Esophagus muscularis mucosa (tissue), 4 donors: ENCODE data around the gene PKDCC. TPM values are rescaled to one million over a fixed set of nuclear protein-coding genes. Genes with fewer than 3 reads are reported as not detected.
A peak's percentile ranks its signal among the peaks of the same experiment; 100 is the strongest.

ENCODE experiments used
- DNase-seq: peaks from one replicate; pipeline ENCODE4 v3.0.0-alpha.2; 2017; ENCODE audit errors: extremely low spot score
- H3K27ac ChIP-seq, 4 donors: fragments of 200-600 bp; sonication (generic); replicated peaks in 1 of 4; 1 replicate in 3 of 4; 2 replicates in 1 of 4; pipeline ENCODE4 v1.5.1; 2016 to 2019; ENCODE audit warnings: mild to moderate bottlenecking in 1 of 4
- H3K27me3 ChIP-seq, 4 donors: fragments of 200-600 bp; sonication (generic); one replicate each; pipeline versions ENCODE4 v1.5.1 to v1.6.0; 2016 to 2019
- H3K36me3 ChIP-seq, 4 donors: fragments of 200-600 bp; sonication (generic); one replicate each; pipeline ENCODE4 v1.5.1; 2016 to 2019
- H3K4me1 ChIP-seq, 4 donors: fragments of 200-600 bp; sonication (generic); one replicate each; pipeline ENCODE4 v1.5.1; 2016 to 2019
- H3K4me3 ChIP-seq, 4 donors: fragments of 200-600 bp; sonication (generic); 1 replicate in 2 of 4; 2 replicates in 2 of 4; pipeline ENCODE4 v1.5.1; 2016 to 2019; ENCODE audit warnings: mild to moderate bottlenecking in 4 of 4, moderate library complexity in 1 of 4
- H3K9me3 ChIP-seq, 4 donors: fragments of 200-600 bp; sonication (generic); 1 replicate in 3 of 4; 2 replicates in 1 of 4; pipeline ENCODE4 v1.5.1; 2016 to 2019
- EP300 ChIP-seq: sonication (generic); formaldehyde crosslinking; IDR thresholded peaks from one replicate; pipeline ENCODE4 v1.6.1; 2017; ENCODE audit warnings: antibody characterized with exemption
- POLR2A ChIP-seq: fragments of 450-650 bp; IDR thresholded peaks from one replicate; pipeline ENCODE4 v1.6.1; 2017; ENCODE audit warnings: antibody characterized with exemption, moderate library complexity, mild to moderate bottlenecking, low read depth
- POLR2AphosphoS5 ChIP-seq, 2 donors: sonication (generic); formaldehyde crosslinking; IDR thresholded peaks; one replicate each; pipeline ENCODE4 v1.6.1; 2017; ENCODE audit warnings: antibody characterized with exemption in 2 of 2
- WGBS: methylation state at CpG from one replicate; pipeline ENCODE4 v1.1.5; 2018; 5-methylcytosine and 5-hydroxymethylcytosine counted together
- intact Hi-C: fragments of 100-400 bp; cut with DNase I; formaldehyde crosslinking; loops from one replicate; pipeline ENCODE4 v1.15.1; 2023
- total RNA-seq, 4 donors: library from RNA; depleted of rRNA; stranded (reverse); fragments of >200 nt; gene quantifications; one replicate each; pipeline versions ENCODE4 v1.1.0 to v1.2.1, GENCODE V29; 2016
- TF ChIP-seq, protein P1 (sequence below), 3 experiments: fragments of 200-600 bp in 2 of 3; fragments of 450-650 bp in 1 of 3; sonication (generic) in 2 of 3; IDR thresholded peaks; one replicate each; pipeline ENCODE4 v1.5.1; 2017 to 2019; ENCODE audit warnings: antibody characterized with exemption in 3 of 3, mild to moderate bottlenecking in 2 of 3, moderate library complexity in 1 of 3

Gene PKDCC
- total RNA-seq, 4 donors from 2014 or later, result 102 to 290 (median 208) TPM

DNA sequence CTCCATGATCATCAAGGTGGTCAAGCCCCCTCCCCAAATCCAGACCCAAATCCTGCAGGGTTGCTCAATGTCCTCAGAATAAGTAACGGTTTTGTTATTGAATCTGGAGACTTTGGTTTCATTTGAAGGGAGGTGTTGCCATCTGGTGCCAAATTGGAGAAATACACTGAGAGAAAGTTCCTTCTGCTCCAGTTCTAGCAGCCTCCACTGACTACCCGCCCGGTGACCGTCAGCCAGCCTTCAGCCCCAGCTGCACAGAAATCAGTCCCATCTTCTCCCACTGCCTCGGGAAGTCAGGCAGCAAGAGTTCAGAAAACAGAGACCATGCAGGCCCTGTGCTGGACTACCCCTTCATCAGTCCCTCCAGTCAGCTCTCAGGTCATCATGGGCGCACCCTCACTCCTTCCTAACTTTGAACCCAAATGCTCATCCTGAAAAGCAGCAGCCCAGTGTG is 38.7 kb downstream of the PKDCC start:
- 15% methylated on average over 6 of the region's 6 CpGs for WGBS
- DNase-seq, result no peak
- no peak for TF ChIP-seq POLR2AphosphoS5 (IDR thresholded peaks at IDR 0.05)
- no peak for TF ChIP-seq EP300
- TF ChIP-seq POLR2A, result no peak
- TF ChIP-seq, protein P1, sequence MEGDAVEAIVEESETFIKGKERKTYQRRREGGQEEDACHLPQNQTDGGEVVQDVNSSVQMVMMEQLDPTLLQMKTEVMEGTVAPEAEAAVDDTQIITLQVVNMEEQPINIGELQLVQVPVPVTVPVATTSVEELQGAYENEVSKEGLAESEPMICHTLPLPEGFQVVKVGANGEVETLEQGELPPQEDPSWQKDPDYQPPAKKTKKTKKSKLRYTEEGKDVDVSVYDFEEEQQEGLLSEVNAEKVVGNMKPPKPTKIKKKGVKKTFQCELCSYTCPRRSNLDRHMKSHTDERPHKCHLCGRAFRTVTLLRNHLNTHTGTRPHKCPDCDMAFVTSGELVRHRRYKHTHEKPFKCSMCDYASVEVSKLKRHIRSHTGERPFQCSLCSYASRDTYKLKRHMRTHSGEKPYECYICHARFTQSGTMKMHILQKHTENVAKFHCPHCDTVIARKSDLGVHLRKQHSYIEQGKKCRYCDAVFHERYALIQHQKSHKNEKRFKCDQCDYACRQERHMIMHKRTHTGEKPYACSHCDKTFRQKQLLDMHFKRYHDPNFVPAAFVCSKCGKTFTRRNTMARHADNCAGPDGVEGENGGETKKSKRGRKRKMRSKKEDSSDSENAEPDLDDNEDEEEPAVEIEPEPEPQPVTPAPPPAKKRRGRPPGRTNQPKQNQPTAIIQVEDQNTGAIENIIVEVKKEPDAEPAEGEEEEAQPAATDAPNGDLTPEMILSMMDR (IDR thresholded peaks at IDR 0.05), result peak; percentile 72 to 87 (median 79)
- no peaks in the 10 kb centered on the region for H3K27me3 ChIP-seq
- H3K4me3 ChIP-seq, result no peak overlapping the region
- no peaks in the 10 kb centered on the region for H3K9me3 ChIP-seq
- H3K27ac ChIP-seq, result no peak overlapping the region
- H3K36me3 ChIP-seq, result no peaks in the 10 kb centered on the region
- intact Hi-C loops, result loop anchor here (1.0 kb wide), 1 partner anchor 217 kb away; no protein-coding TSS in a partner anchor
- peaks cover 13 to 37% (median 35%) of the 10 kb centered on the region in 4 donors for H3K4me1 ChIP-seq

DNA sequence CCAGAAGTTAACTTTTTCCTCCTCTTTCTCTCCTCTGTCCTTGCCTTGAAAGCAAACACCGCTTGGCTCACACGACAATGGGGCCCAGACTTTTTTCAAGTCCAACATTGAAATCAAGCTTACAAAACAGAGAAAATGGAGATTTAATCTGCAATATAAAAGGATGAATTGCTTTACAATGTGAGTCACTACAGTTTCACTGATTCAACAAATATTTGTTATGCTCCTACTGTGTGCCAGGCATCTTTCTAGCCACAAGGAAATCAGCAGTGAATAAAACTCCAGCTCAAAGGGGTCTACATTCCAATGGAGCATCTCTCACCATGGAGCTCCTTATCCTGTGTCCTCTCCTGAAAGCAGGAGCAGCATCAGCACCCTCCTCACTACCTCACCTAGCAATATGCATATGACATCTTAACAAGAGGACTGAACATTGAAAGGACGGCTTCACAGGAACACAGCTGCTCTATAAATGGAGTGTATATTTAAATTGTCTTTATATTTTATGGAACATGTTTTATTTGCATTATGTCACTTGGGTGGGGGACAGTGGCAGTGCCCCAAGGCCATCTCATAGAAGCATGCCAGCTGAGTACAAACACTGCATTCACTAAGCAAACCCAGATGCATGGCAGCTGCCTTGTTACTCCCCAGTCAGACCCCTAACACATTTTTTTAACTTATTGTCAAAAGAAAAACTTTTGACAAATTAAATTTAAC is 39.5 kb downstream of the PKDCC start:
- no peak for TF ChIP-seq POLR2A
- no peak for TF ChIP-seq POLR2AphosphoS5 (IDR thresholded peaks at IDR 0.05)
- TF ChIP-seq, protein P1 (IDR thresholded peaks at IDR 0.05), result no peak
- TF ChIP-seq EP300, result no peak
- H3K4me1 ChIP-seq, result peaks cover 13 to 37% (median 35%) of the 10 kb centered on the region in 4 donors
- DNase-seq, result no peak
- no peaks in the 10 kb centered on the region for H3K36me3 ChIP-seq
- H3K27ac ChIP-seq, result no peak overlapping the region
- no peak overlapping the region for H3K4me3 ChIP-seq
- intact Hi-C loops, result no loop called here
- 94% methylated on average over 3 of the region's 3 CpGs for WGBS
- no peaks in the 10 kb centered on the region for H3K9me3 ChIP-seq
- no peaks in the 10 kb centered on the region for H3K27me3 ChIP-seq

DNA sequence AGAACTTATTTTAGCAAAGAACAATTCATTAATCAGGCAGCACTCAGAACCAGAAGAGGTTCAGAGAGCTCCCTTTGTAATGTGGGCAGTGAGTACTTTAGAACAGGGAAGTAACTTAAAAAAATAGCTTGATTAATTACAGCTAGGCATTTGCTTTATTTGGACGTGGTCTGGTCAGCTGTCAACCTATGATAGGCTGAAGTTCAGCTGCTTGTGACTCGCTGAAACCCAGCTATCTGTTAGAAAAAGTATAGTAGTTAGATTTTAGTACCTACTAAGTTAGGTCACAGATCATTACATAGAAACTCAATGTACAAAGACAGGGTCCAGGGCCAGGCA is 40.0 kb downstream of the PKDCC start:
- Histone ChIP-seq H3K4me3 (no peak overlapping the region), H3K27ac (no peak overlapping the region), H3K4me1 (peaks cover 13 to 37% (median 35%) of the 10 kb centered on the region in 4 donors), H3K27me3 (no peaks in the 10 kb centered on the region), H3K36me3 (no peaks in the 10 kb centered on the region), H3K9me3 (no peaks in the 10 kb centered on the region)
- intact Hi-C loops, result no loop called here
- no peak for TF ChIP-seq POLR2AphosphoS5 (IDR thresholded peaks at IDR 0.05)
- no peak for TF ChIP-seq POLR2A
- no peak for TF ChIP-seq EP300
- TF ChIP-seq, protein P1 (IDR thresholded peaks at IDR 0.05), result no peak
- DNase-seq, result no peak
- WGBS, result 84% methylated on average over 2 of the region's 2 CpGs

DNA sequence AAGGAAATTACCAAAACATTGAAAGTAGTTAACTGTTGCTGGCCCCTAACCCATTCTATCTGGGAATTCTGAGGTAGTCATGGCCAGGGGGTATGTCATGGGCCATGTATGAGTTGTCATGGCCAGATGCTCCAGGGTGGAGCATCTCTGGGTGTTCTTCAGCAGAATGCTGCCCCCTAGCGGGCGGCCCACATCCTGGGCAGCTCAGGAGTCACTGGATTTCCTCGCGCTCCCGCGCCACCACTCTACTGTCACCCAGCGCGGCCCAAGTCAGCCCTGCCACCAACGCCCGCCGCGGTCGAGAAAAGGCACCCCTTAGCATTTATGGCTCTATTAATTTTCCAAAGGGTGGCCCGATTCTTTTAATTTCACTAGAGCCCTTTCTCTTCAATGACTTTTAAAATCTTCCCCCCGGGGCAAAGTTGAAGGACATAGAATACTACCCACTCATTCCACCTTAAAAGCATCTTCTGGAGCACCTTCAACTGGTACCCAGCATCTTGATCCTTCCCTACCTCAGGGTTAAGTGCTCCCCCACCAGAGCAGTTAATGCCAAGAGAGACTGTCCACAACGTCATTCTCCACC is 41.6 kb downstream of the PKDCC start:
- DNase-seq, result no peak
- Histone ChIP-seq H3K4me3 (no peak overlapping the region), H3K36me3 (no peaks in the 10 kb centered on the region), H3K4me1 (peaks cover 13 to 24% (median 21%) of the 10 kb centered on the region in 4 donors), H3K27me3 (no peaks in the 10 kb centered on the region), H3K9me3 (no peaks in the 10 kb centered on the region), H3K27ac (no peak overlapping the region)
- 59% methylated on average over 16 of the region's 16 CpGs for WGBS
- intact Hi-C loops, result no loop called here
- TF ChIP-seq, protein P1 (IDR thresholded peaks at IDR 0.05), result peak; percentile 70 to 75 (median 73)
- no peak for TF ChIP-seq POLR2AphosphoS5 (IDR thresholded peaks at IDR 0.05)
